Stomach (tissue), 4 donors: ENCODE data around the gene WWOX.

Experiments
- CTCF ChIP-seq, 7 experiments: fragments of 450-650 bp in 4 of 7; fragments of 200-600 bp in 3 of 7; sonication (generic) in 3 of 7; IDR thresholded peaks; one replicate each; pipeline ENCODE4 v1.5.1; 2016 to 2019; ENCODE audit warnings: antibody characterized with exemption in 7 of 7, control low read depth in 2 of 7, mild to moderate bottlenecking in 1 of 7
- EP300 ChIP-seq: sonication (generic); formaldehyde crosslinking; IDR thresholded peaks from one replicate; pipeline ENCODE4 v1.6.1; 2017; ENCODE audit warnings: antibody characterized with exemption
- POLR2A ChIP-seq, 4 donors: fragments of 450-650 bp; IDR thresholded peaks; one replicate each; pipeline ENCODE4 v1.6.1; 2016; ENCODE audit warnings: antibody characterized with exemption in 4 of 4, control low read depth in 2 of 4, mild to moderate bottlenecking in 1 of 4, moderate library complexity in 1 of 4
- POLR2AphosphoS5 ChIP-seq, 3 donors: sonication (generic); formaldehyde crosslinking; IDR thresholded peaks; one replicate each; pipeline ENCODE4 v1.6.1; 2016; ENCODE audit warnings: antibody characterized with exemption in 3 of 3

- TF ChIP-seq POLR2A (IDR thresholded peaks at IDR 0.05) (no peak), CTCF (IDR thresholded peaks at IDR 0.05) (no peak), POLR2AphosphoS5 (IDR thresholded peaks at IDR 0.05) (no peak), EP300 (no peak)
Observed at GRCh38 chr16:78217276-78217675, 117.8 kb downstream of the WWOX start.
